SK-N-MC (cell line): ENCODE results near the gene FAM149B1.
A peak's percentile ranks its signal among the peaks of the same experiment; 100 is the strongest.

Experiments used
- DNase-seq: peaks from one replicate; pipeline ENCODE4 v3.0.0-alpha.2; 2011; ENCODE audit warnings: low read depth, low spot score
- H3K27ac ChIP-seq: fragments of 200-600 bp; sonication (generic); 2 replicates; pipeline ENCODE4 v1.5.1; 2016; ENCODE audit warnings: mixed run types
- H3K36me3 ChIP-seq: fragments of 200-600 bp; sonication (generic); 2 replicates; pipeline ENCODE4 v1.6.1; 2017; ENCODE audit warnings: antibody characterized with exemption, low read length, mixed read lengths; ENCODE audit not compliant: insufficient read depth
- H3K4me3 ChIP-seq: fragments of 200-600 bp; sonication (generic); 2 replicates; pipeline ENCODE4 v1.5.1; 2016
- H3K9ac ChIP-seq: fragments of 200-600 bp; sonication (generic); 2 replicates; pipeline ENCODE4 v1.8.0; 2017; ENCODE audit warnings: mixed run types, mixed read lengths; ENCODE audit not compliant: insufficient read length
- H3K9me3 ChIP-seq: fragments of 200-600 bp; sonication (generic); 2 replicates; pipeline ENCODE4 v1.6.1; 2017; ENCODE audit warnings: low read depth, mild to moderate bottlenecking, antibody characterized with exemption, low read length, moderate library complexity, mixed read lengths
- EZH2 ChIP-seq: fragments of 200-600 bp; sonication (generic); IDR thresholded peaks from one replicate; pipeline ENCODE4 v1.6.1; 2017; ENCODE audit warnings: antibody characterized with exemption
- FOXP2 ChIP-seq: optimal IDR thresholded peaks from 2 replicates; pipeline ENCODE3; 2011; ENCODE audit warnings: mild to moderate bottlenecking, moderate library complexity; ENCODE audit not compliant: insufficient read depth; ENCODE audit errors: extremely low read length, control extremely low read depth
- POLR2AphosphoS5 ChIP-seq: IDR thresholded peaks from 2 replicates; pipeline ENCODE4 v1.6.1; 2012; ENCODE audit warnings: mild to moderate bottlenecking, low read depth, low read length, borderline replicate concordance

The FAM149B1 gene

GRCh38 chr10:73215749-73216148 is 47.8 kb downstream of the FAM149B1 start:
- Histone ChIP-seq H3K27ac (no peak overlapping the region), H3K9ac (no peak overlapping the region), H3K36me3 (peaks cover 5% of the 10 kb centered on the region; the same call in 1 of the 2 replicates), H3K4me3 (no peak overlapping the region), H3K9me3 (no peaks in the 10 kb centered on the region)
- no peak for DNase-seq
- TF ChIP-seq FOXP2 (no peak), EZH2 (no peak), POLR2AphosphoS5 (no peak)

GRCh38 chr10:73217628-73218027 is 49.7 kb downstream of the FAM149B1 start:
- Histone ChIP-seq H3K4me3 (no peak overlapping the region), H3K36me3 (peaks cover 5% of the 10 kb centered on the region; the same call in 1 of the 2 replicates), H3K27ac (no peak overlapping the region), H3K9me3 (no peaks in the 10 kb centered on the region), H3K9ac (no peak overlapping the region)
- TF ChIP-seq FOXP2: no peak
- TF ChIP-seq POLR2AphosphoS5: no peak
- no peak for TF ChIP-seq EZH2
- no peak for DNase-seq

DNA sequence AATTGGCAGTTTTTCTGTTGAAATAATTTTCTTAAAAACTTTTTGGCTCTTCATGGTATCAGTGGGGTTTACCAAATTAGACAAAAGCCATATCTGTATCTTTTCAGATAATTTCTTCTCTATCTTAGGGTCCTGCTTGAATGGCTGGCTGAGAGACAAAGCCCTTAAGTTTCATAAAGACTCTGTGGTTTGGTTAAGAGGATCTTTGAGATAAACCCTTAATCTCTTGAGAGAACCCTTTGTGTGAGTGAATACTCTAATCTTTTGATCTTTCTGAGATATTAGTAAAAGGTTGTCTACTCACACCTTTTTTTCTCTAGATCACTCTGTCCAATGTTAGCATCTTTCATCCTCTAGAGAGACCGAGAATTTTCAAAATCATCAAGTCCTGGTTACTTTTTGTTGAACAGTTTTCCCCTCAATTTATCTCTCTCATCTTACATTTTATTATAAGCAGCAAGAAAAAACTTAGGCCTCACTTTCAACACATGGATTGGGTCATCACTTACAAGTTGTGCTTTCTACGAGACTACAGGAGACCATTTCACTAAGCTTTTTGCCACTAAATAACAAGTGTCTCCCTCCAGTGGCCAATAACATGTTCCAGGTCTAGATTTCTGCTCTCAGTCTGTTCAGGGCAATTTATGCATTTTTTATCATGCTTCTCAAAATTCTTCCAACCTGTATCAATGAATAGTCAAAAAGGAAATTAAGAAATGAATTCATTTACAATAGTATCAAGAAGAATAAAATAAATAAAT is 50.7 kb downstream of the FAM149B1 start:
- Histone ChIP-seq H3K9me3 (no peaks in the 10 kb centered on the region), H3K36me3 (peaks cover 5% of the 10 kb centered on the region; the same call in 1 of the 2 replicates), H3K4me3 (no peak overlapping the region), H3K27ac (no peak overlapping the region), H3K9ac (no peak overlapping the region)
- DNase-seq: peak; percentile 8
- TF ChIP-seq FOXP2 (no peak), EZH2 (no peak), POLR2AphosphoS5 (no peak)

DNA sequence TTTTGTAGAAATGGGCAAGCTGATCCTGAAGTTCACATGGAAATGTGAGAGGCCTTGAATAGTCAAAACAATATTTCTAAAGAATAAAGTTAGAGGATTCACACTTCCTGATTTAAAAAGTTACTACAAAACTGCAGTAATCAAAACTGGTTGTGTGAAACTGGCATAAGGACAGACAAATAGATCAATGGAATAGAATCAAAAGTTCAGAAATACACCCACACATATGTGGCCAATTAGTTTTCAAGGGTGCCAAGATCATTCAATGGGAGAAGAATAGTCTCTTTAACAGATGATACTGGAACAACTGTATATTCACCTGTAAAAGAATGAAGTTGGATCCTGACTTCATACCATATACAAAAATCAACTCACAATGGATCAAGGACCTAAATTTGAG is 51.5 kb downstream of the FAM149B1 start:
- Histone ChIP-seq H3K36me3 (peaks cover 5% of the 10 kb centered on the region; the same call in 1 of the 2 replicates), H3K4me3 (no peak overlapping the region), H3K9ac (no peak overlapping the region), H3K9me3 (no peaks in the 10 kb centered on the region), H3K27ac (no peak overlapping the region)
- TF ChIP-seq POLR2AphosphoS5 (no peak), EZH2 (no peak), FOXP2 (no peak)
- DNase-seq: no peak

DNA sequence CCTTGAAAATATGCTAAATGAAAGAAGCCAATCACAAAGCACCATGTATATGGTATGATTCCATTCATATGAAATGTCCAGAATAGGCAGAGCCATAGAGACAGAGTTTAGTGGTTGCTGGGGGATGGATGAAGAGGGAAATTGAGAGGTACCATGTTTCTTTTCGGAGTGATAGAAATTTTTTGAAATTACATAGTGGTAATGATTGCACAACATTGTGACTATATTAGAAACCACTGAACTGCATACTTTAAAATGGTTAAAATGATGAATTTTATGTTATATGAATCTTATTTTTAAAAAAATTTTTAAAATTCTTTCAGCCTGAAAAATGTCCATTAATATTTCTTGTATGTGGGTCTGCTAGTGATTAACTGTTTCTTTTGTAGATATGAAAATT is 53.1 kb downstream of the FAM149B1 start:
- no peak for DNase-seq
- Histone ChIP-seq H3K27ac (no peak overlapping the region), H3K9me3 (no peaks in the 10 kb centered on the region), H3K9ac (no peak overlapping the region), H3K4me3 (no peak overlapping the region), H3K36me3 (peaks cover 5% of the 10 kb centered on the region; the same call in 1 of the 2 replicates)
- TF ChIP-seq EZH2: no peak

DNA sequence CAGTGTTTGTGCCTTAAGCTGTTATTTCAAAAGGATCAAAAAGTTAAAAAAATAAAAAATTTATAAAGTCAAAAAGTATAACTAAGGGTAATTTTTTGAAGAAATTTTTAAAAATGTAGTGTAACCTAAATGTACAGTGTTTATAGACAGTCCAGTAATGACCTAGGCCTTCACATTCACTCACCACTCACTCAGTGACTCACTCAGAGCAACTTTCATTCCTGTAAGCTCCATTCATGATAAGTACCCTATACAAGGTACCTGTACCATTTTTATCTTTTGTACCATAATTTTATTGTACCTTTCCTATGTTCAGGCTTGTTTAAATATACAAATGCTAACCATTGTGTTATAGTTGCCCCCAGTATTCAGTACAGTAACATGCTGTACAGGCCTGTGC is 57.6 kb downstream of the FAM149B1 start:
- Histone ChIP-seq H3K9ac (no peak overlapping the region), H3K27ac (no peak overlapping the region), H3K9me3 (no peaks in the 10 kb centered on the region), H3K36me3 (no peaks in the 10 kb centered on the region), H3K4me3 (no peak overlapping the region)
- DNase-seq: no peak
- no peak for TF ChIP-seq FOXP2
- no peak for TF ChIP-seq POLR2AphosphoS5
- no peak for TF ChIP-seq EZH2

DNA sequence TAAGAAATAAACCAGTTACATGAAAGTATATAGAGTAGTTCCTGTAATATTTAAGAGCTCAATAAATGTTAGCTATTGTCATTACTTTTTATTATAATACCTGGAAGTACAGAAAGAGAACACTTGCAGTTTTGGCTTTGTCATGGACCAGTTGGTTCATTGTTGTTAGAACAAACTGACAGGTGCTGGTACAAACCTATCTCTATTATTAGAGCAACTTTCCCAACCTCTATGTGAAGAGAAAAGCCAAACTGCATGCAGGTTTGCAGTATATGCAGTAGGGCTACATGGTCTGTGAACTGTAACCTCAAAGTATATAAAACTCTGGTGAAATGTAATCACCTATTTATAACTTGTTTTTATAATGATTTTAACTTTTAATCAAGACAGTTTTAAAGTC is 58.7 kb downstream of the FAM149B1 start:
- TF ChIP-seq EZH2 (no peak), POLR2AphosphoS5 (no peak), FOXP2 (no peak)
- Histone ChIP-seq H3K27ac (no peak overlapping the region), H3K9me3 (no peaks in the 10 kb centered on the region), H3K36me3 (no peaks in the 10 kb centered on the region), H3K9ac (no peak overlapping the region), H3K4me3 (no peak overlapping the region)
- no peak for DNase-seq

DNA sequence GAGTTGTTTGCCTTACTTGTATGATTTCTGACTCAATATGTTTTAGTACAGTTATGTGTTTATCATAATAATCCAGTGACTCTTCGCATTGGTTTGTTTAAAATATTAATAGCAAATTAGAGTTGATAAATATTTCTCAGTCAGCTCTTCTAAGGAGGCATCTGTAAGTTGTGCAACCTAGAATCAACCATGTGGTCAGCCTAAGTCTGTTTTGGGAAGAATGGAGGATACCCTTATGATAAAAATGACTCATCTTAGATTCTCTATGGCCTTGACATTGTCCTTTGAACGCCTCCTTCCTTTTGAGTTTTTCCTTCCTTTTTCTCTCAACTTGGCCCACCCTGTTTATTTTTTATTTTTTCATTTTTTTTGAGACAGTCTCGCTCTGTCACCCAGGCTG is 60.3 kb downstream of the FAM149B1 start:
- no peak overlapping the region for H3K9ac ChIP-seq
- no peaks in the 10 kb centered on the region for H3K36me3 ChIP-seq
- H3K27ac ChIP-seq: no peak overlapping the region
- no peak overlapping the region for H3K4me3 ChIP-seq
- no peak for DNase-seq
- H3K9me3 ChIP-seq: no peaks in the 10 kb centered on the region
- TF ChIP-seq POLR2AphosphoS5 (no peak), FOXP2 (no peak), EZH2 (no peak)

DNA sequence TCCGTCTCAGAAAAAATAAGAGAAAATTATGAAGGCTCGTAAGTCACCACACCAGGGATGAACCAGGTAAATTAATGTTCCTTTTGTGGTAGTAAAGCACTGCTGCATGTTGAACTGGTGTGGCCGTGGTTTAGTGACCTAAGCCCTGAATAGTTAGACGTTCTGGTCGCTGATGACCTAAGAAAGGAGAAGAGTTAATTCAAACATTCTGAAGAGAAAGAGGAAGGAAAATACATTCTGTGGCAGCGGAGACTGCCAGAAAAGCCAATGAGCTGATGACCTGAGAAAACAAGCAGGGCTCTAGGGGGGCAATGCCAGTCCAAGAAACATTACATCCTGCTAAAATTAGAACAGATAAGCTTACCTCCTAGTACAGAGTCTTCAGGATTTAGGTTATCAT is 61.6 kb downstream of the FAM149B1 start:
- no peak overlapping the region for H3K4me3 ChIP-seq
- H3K9me3 ChIP-seq: no peaks in the 10 kb centered on the region
- no peak for DNase-seq
- no peaks in the 10 kb centered on the region for H3K36me3 ChIP-seq
- TF ChIP-seq POLR2AphosphoS5 (no peak), FOXP2 (no peak)
- no peak overlapping the region for H3K27ac ChIP-seq
- H3K9ac ChIP-seq: no peak overlapping the region
